HEK293 (cell line): Measurements from ENCODE around the gene CALHM1.

Experiments used
- HOXA7 ChIP-seq: sonication (generic); formaldehyde crosslinking; IDR thresholded peaks from 2 replicates; pipeline ENCODE4 v1.8.1; 2022; ENCODE audit warnings: missing genetic modification reagents, borderline replicate concordance
- MZF1 ChIP-seq: fragments of 450-650 bp; formaldehyde crosslinking; IDR thresholded peaks from 2 replicates; pipeline ENCODE4 v1.5.1; 2017; ENCODE audit warnings: missing biosample characterization, missing genetic modification characterization, borderline replicate concordance
- TCF7L2 ChIP-seq: IDR thresholded peaks from 2 replicates; pipeline ENCODE4 v1.6.1; 2011; ENCODE audit warnings: low read depth, mild to moderate bottlenecking, inconsistent platforms, low read length, moderate library complexity, borderline replicate concordance
- TRIM28 ChIP-seq: IDR thresholded peaks from 2 replicates; pipeline ENCODE4 v1.6.1; 2011; ENCODE audit warnings: low read length, control low read depth, borderline replicate concordance
- ZNF239 ChIP-seq: fragments of 450-650 bp; formaldehyde crosslinking; IDR thresholded peaks from 2 replicates; pipeline ENCODE4 v1.5.1; 2016; ENCODE audit warnings: missing biosample characterization, missing genetic modification characterization
- ZNF311 ChIP-seq: fragments of 450-650 bp; formaldehyde crosslinking; IDR thresholded peaks from 2 replicates; pipeline ENCODE4 v1.5.1; 2017; ENCODE audit warnings: missing biosample characterization, missing genetic modification characterization, borderline replicate concordance
- ZNF548 ChIP-seq: fragments of 450-650 bp; formaldehyde crosslinking; IDR thresholded peaks from 2 replicates; pipeline ENCODE4 v1.5.1; 2016; ENCODE audit warnings: missing biosample characterization, missing genetic modification characterization
- TF ChIP-seq, protein P1 (sequence below): fragments of 450-650 bp; formaldehyde crosslinking; IDR thresholded peaks from 2 replicates; pipeline ENCODE4 v1.5.1; 2016; ENCODE audit warnings: missing biosample characterization, missing genetic modification characterization
- TF ChIP-seq, protein P2 (sequence below): fragments of 450-650 bp; formaldehyde crosslinking; conservative IDR thresholded peaks from 2 replicates; pipeline ENCODE4 v1.5.1; 2016; ENCODE audit warnings: low read depth, missing biosample characterization, missing genetic modification characterization
- TF ChIP-seq, protein P3 (sequence below): fragments of 450-650 bp; formaldehyde crosslinking; IDR thresholded peaks from 2 replicates; pipeline ENCODE4 v1.5.1; 2016; ENCODE audit warnings: missing biosample characterization, missing genetic modification characterization

DNA sequence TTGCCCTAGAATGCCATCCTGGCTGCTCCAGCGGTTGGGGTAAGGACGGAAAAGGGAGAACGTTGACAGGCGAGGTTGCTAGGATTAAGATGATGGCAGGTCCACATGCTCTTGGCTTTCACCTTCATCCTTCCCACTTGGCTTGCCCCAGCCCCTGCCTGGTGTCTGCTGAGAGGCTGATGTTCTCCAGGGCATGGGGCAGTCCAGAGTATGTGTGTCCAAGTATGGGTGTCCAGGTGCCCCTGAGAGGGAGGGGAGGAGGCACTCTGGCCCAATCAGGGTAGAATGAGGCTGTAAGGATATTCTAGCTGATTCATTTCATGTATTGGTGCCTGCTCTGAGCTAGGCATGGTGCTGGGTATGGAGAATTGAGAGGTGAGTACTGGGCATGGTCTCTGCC lies 47.4 kb upstream of the CALHM1 start:
- TF ChIP-seq, protein P1, sequence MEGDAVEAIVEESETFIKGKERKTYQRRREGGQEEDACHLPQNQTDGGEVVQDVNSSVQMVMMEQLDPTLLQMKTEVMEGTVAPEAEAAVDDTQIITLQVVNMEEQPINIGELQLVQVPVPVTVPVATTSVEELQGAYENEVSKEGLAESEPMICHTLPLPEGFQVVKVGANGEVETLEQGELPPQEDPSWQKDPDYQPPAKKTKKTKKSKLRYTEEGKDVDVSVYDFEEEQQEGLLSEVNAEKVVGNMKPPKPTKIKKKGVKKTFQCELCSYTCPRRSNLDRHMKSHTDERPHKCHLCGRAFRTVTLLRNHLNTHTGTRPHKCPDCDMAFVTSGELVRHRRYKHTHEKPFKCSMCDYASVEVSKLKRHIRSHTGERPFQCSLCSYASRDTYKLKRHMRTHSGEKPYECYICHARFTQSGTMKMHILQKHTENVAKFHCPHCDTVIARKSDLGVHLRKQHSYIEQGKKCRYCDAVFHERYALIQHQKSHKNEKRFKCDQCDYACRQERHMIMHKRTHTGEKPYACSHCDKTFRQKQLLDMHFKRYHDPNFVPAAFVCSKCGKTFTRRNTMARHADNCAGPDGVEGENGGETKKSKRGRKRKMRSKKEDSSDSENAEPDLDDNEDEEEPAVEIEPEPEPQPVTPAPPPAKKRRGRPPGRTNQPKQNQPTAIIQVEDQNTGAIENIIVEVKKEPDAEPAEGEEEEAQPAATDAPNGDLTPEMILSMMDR = no peak
- TF ChIP-seq TRIM28 (no peak), HOXA7 (CRISPR knock-in tag) (no peak), ZNF239 (tag by site-specific recombination) (no peak), ZNF311 (no peak), MZF1 (no peak), ZNF548 (no peak), TCF7L2 (no peak)
- TF ChIP-seq, protein P2, sequence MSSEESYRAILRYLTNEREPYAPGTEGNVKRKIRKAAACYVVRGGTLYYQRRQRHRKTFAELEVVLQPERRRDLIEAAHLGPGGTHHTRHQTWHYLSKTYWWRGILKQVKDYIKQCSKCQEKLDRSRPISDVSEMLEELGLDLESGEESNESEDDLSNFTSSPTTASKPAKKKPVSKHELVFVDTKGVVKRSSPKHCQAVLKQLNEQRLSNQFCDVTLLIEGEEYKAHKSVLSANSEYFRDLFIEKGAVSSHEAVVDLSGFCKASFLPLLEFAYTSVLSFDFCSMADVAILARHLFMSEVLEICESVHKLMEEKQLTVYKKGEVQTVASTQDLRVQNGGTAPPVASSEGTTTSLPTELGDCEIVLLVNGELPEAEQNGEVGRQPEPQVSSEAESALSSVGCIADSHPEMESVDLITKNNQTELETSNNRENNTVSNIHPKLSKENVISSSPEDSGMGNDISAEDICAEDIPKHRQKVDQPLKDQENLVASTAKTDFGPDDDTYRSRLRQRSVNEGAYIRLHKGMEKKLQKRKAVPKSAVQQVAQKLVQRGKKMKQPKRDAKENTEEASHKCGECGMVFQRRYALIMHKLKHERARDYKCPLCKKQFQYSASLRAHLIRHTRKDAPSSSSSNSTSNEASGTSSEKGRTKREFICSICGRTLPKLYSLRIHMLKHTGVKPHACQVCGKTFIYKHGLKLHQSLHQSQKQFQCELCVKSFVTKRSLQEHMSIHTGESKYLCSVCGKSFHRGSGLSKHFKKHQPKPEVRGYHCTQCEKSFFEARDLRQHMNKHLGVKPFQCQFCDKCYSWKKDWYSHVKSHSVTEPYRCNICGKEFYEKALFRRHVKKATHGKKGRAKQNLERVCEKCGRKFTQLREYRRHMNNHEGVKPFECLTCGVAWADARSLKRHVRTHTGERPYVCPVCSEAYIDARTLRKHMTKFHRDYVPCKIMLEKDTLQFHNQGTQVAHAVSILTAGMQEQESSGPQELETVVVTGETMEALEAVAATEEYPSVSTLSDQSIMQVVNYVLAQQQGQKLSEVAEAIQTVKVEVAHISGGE = no peak
- TF ChIP-seq, protein P3, sequence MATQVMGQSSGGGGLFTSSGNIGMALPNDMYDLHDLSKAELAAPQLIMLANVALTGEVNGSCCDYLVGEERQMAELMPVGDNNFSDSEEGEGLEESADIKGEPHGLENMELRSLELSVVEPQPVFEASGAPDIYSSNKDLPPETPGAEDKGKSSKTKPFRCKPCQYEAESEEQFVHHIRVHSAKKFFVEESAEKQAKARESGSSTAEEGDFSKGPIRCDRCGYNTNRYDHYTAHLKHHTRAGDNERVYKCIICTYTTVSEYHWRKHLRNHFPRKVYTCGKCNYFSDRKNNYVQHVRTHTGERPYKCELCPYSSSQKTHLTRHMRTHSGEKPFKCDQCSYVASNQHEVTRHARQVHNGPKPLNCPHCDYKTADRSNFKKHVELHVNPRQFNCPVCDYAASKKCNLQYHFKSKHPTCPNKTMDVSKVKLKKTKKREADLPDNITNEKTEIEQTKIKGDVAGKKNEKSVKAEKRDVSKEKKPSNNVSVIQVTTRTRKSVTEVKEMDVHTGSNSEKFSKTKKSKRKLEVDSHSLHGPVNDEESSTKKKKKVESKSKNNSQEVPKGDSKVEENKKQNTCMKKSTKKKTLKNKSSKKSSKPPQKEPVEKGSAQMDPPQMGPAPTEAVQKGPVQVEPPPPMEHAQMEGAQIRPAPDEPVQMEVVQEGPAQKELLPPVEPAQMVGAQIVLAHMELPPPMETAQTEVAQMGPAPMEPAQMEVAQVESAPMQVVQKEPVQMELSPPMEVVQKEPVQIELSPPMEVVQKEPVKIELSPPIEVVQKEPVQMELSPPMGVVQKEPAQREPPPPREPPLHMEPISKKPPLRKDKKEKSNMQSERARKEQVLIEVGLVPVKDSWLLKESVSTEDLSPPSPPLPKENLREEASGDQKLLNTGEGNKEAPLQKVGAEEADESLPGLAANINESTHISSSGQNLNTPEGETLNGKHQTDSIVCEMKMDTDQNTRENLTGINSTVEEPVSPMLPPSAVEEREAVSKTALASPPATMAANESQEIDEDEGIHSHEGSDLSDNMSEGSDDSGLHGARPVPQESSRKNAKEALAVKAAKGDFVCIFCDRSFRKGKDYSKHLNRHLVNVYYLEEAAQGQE (tag by site-specific recombination) = no peak
